Stimulated activated naive CD4-positive, alpha-beta T cell (primary cell): ENCODE data around the gene AKR1D1.
"Not testable (repeated sequence)": the region's sequence is repeated elsewhere in the genome, so short reads cannot be mapped to it uniquely, and the experiment has no call there.

Source experiments
- DNase-seq, 6 experiments: peaks; one replicate each; lab custom pipeline; 2025; lab: John Stamatoyannopoulos, UW

The AKR1D1 gene

GRCh38 chr7:138074121-138074520 is 2.1 kb upstream of the AKR1D1 start:
- DNase-seq, result no peak

- DNase-seq, result no peak
These were observed 1.7 kb upstream of the AKR1D1 start for GRCh38 chr7:138074540-138074939.

GRCh38 chr7:138075350-138075749 is 909 bp upstream of the AKR1D1 start:
- no peak for DNase-seq

GRCh38 chr7:138075786-138076185 is 473 bp upstream of the AKR1D1 start:
- DNase-seq, result not testable (repeated sequence)

GRCh38 chr7:138077809-138078208 is 1.6 kb downstream of the AKR1D1 start:
- no peak for DNase-seq

- DNase-seq, result no peak
These were observed 2.9 kb downstream of the AKR1D1 start for GRCh38 chr7:138079137-138079536.

- no peak for DNase-seq
These were observed 5.6 kb downstream of the AKR1D1 start for GRCh38 chr7:138081868-138082267.

GRCh38 chr7:138083859-138084258 is 7.6 kb downstream of the AKR1D1 start:
- DNase-seq, result no peak

GRCh38 chr7:138086563-138087270 is 10.5 kb downstream of the AKR1D1 start:
- DNase-seq, result no peak

GRCh38 chr7:138089080-138089901 is 13.0 kb downstream of the AKR1D1 start:
- DNase-seq, result no peak

- no peak for DNase-seq
These were observed 14.8 kb downstream of the AKR1D1 start for GRCh38 chr7:138091032-138091431.

- DNase-seq, result not testable (repeated sequence)
These were observed 15.6 kb downstream of the AKR1D1 start for GRCh38 chr7:138091840-138092239.

- no peak for DNase-seq
These were observed 16.3 kb downstream of the AKR1D1 start for GRCh38 chr7:138092486-138093028.

- DNase-seq, result no peak
These were observed 20.0 kb downstream of the AKR1D1 start for GRCh38 chr7:138095972-138096935.

GRCh38 chr7:138097064-138097741 is 20.9 kb downstream of the AKR1D1 start:
- DNase-seq, result no peak

GRCh38 chr7:138099813-138100212 is 23.6 kb downstream of the AKR1D1 start:
- no peak for DNase-seq

- no peak for DNase-seq
These were observed 29.0 kb downstream of the AKR1D1 start for GRCh38 chr7:138105221-138105620.

GRCh38 chr7:138115047-138115446 is 38.8 kb downstream of the AKR1D1 start:
- DNase-seq, result no peak

- DNase-seq, result no peak
These were observed 39.9 kb downstream of the AKR1D1 start for GRCh38 chr7:138116141-138116540.

GRCh38 chr7:138116892-138117291 is 40.6 kb downstream of the AKR1D1 start:
- no peak for DNase-seq

GRCh38 chr7:138120140-138120827 is 44.0 kb downstream of the AKR1D1 start:
- no peak for DNase-seq
